KG1 (cell line): ENCODE results near the gene RNPEPL1.

ENCODE experiments used
- DNase-seq: peaks from one replicate; lab custom pipeline; 2025; lab: John Stamatoyannopoulos, UW

The RNPEPL1 gene

DNA sequence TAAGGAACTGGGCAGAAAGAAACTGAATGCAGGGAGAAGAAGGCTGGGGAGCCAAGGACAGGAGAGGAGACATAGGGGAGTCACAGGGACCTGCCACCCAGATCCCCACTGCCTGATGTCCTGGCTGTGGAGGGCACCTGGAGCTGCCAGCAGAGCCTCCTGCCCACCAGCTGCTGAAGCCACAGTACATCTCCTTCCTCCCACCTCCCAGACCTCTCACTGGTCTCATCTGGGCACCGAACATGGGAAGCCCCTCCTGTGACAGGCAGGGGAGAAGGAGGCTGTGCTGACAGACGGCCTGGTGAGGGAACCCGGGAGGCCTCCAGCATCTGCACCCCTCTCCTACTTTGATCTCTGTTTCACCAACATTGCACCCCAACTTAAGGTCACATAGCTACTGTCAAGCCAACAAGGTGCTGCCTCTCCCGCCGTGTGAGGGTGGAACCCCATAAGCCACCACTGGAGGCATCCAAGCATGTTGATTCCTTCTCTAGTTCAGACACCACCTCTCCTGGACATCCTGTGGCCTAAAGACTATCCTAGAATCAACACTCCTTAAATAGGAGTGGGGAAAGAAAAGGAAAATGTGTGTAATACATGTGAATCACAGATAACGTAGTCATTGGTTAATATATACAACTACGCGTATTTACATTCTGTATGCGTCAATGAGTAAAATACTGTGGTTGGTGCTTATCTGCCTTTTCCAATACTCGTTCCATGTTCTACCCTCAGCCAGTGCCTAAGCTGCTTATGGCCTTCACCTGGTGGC lies 3.5 kb upstream of the RNPEPL1 start:
- no peak for DNase-seq

DNA sequence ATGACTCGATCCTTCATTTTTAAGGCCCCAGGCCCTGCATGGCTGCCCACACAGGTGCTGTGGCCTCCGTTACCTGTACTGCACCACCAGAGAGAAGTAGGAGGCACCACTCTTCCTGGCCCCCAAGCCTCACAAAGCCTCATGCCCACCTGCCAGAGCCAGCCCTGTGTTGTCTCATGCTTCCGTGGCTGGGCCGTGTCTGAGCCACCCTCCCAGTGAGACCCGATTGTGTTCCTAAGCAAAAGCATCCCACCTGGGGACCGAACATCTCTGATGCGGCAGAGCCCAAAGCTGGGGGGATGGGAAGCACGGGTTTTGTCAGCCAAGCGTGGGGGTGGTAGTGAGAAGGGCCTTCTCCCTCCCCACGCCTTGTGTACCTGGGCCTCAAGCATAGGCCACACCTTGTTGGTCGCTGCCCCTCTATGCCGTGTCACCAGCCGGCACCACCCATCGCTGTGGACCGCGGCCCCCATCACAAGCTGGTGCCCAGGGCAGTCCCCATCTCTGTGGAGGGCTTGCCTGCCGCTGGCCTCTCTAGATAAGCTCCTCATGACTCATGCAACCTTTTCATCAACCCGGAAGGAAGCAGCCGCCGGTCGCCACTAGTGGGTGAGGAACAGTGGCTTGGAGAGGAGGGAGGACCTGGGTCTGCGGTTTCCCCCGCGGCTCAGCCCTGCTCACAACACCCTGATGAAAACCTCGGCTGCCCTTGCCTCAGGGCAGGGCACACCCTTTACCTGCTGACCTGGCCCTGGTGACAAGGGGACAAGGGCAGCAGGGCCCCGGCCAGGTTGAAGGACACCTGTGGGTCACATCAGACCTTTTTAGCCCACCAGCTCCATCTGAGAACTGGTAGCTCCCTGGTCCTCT lies 2.7 kb upstream of the RNPEPL1 start:
- DNase-seq: peak; percentile 78

DNA sequence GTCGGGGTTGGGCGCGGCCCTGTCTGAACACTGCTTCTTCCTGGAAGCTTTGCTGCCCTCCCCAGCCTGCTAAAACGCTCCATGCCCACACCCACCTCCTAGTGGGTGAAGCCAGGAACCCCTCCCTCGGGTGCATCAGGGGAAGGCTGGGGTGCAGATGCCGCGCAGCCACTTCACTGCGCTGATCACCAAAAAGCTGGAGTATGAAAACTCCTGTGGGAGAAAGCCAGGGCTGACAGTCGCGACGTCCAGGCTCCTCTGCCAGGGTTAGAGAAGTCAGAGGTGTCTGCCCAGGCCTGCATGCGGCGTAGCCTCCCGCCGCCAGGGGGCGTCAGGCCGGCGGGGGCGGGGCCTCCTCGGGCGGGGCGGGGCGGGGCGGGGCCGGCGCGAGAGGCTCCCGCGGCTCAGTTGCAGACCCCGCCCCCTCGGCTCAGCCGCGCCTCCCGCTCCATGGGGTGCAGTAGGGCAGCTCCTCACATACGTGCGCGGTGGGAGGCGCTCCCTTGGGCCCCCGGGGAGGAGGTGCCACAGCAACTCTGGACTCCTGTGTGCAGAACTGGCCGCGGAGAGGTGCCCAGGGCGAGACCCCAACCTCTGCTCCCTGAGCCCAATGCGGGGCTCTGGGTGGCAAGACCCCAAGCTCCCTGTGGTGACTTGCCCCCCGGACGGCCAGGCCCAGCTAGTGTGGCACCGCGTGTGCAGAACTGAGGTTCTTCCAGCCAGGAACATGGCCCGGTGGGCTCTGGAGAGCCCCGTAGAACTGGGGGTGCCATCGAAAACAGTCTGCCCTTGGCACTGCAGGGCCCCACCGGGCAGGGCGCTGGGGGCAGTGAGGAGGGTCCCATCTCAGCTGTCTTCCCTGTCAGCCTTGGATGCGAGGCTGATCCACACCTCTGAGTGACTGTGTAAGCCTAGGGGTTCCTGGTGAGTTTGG lies 1.8 kb upstream of the RNPEPL1 start:
- DNase-seq: peak; percentile 58

DNA sequence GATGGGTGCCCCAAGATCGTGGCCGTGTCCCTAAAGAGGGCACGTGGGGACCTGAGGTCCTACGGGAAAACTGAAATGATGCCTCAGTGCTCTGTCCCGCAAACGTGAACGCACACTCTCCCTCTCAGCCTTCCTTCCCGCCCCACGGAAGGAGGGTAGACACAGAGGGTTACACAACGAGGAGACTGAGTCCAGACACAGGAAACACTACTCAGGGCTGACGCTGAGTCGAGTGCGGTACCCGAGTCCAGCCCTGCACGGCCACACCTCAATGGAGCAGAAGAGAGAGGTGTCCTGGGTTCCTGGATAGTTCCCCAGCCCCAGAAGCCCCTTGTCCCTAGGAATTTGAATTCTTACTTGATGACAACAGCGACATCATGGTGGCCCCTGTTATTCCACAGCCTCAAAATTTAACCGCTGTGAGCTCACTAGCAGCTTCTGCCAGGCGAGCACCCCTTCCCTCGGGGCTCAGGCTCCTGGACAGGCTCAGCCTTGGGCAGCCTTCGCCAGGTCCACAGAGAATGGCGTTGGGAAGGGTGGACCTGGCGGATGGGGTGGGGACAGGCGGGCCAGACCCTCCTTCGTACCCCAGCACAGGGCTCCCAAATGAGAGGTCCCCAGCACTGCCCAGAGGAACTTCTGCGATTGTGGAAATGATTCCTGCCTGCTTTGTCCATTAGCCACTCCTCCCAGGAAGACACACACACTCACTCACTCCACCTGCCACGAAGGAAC lies 980 bp upstream of the RNPEPL1 start:
- no peak for DNase-seq

DNA sequence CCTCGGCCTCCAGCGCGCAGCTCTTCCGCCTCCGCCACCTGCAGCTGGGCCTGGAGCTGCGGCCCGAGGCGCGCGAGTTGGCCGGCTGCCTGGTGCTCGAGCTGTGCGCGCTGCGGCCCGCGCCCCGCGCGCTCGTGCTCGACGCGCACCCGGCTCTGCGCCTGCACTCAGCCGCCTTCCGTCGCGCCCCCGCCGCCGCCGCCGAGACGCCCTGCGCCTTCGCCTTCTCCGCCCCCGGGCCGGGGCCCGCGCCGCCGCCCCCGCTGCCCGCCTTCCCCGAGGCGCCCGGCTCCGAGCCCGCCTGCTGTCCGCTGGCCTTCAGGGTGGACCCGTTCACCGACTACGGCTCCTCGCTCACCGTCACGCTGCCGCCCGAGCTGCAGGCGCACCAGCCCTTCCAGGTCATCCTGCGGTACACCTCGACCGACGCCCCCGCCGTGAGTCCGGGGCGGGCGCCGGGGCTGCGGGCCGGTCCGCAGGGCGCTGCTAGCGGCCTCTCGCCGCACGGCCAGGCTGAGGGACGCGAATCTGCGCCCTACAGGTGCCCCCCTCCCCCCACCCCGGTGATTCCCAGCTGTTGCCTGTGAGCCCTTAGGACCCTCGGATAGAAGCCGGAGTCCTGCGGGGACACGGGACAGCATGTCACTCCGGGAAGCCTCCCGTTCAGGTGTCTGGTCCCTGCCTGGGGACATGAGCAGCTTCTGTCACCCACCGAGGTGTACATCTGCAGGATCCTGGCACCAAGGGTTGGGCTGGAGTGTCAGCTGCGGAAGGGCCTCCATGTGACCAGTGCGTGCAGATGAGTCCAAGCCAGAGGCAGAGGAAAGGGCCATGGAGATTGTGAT lies 616 bp downstream of the RNPEPL1 start:
- DNase-seq: peak; percentile 12

DNA sequence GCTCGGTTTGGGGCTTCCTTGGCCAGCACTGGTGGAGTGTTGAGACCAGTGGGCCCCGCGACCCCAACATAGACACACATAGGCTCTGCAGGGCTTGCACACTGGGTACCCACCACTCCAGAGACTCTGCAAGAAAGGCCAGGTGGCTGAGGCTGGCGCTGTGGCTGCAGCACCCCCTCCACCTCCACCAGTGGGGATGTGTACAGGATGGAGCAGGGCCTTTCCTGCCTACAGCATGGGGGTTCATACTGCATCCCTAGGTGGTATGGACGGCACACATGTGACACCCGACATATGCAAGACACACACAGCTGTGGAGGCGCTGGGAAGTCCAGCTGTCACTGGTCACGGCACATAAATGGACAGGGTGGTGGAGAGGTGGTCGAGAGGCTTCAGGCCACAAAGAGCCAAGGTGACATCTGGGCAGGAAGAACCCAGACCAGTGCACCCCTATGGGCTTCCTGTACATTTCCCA lies 1.3 kb downstream of the RNPEPL1 start:
- DNase-seq: no peak

DNA sequence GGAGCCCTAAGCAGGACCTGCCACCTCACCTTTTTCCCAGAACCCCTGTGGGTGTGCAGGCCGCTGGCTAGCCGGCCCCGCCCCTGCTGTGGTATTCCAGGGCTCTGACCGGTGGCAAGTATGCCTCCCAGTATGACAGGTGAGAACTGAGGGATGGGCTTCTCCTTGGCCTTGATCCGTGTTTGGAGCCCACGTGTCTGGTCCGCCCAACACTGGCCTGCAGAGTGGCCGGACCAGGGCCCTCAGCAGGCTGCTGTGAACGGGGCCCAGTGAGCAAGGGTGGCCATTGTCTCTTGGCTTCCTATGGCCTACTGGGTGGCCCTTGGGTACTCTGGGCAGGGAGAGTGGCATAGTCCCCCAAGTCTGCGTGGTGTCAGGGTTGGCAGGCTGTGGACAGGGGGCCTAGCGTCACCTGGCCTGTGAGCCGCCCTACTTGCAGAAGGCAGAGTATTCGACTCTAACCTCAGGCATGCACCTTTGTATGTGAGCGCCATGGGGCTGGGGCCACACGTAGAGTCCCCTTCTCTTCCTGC lies 1.8 kb downstream of the RNPEPL1 start:
- DNase-seq: no peak

DNA sequence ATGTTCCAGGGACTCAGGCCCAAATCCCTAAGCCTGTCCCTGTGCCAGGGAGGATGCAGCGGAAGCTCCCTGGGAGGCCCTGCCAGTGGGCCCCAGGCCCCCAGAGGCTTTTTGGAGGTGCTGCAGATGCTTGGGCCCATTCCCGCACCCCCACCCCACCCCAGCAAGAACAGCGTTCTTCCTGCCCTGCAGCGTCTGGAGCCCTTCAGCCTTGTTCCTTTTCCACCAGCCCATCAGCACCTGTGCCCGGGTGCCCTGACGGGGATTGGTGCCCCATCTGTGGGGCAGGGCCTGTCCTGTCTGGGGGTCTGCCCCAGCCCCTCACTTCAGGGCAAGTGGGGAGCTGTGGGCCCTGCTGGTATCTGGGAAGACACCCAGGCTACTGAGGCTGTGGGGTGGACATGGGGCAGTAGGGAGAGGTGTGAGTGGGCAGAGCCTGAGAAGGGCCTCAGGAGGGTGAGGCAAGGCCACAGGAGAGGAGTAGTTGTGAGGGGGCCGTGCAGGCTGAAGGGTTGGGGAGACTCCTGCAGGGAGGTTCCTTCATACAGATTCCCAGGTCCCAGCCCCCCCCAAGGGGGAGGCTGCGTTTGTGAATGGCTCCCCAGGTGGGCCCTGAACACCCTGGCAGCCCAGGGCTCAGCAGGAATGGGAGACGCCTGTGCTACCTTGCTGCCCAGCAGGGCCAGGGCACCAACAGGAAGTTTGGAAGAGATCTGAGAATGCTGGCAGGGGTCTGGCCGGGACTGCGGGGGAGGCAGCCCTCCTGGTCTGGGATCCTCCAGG lies 2.4 kb downstream of the RNPEPL1 start:
- no peak for DNase-seq

DNA sequence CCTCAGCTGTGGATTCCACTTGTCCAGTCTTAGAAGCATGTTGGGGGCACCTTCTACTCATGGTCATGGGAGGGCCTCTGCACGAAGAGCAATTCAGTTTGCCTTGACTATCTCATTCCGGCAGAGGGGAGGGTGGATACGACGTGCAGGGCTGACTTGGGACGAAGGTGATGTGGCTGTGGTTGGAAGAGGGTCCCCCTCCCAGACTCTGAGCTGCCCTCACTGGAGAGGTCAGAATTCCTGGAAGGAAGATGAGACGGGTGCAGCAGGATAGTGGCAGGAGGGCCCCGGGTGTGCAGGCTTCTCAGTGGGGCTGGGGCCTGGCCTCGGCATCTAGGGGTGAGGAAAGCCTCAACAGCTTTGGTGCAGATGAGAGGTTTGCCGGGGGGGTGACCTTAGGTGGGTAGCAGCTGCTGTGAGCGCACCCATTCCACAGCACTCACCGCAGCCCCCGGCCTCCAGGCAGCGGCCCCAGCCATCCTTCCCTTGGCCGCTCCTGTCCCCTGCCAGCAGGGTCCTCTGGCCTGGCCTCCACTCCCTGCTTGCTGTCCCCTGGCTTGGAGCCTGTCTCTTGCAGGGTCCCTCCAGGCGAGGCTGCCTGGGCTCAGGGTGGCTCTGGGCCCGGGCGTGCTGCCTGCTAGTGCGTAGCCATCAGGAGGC lies 3.2 kb downstream of the RNPEPL1 start:
- DNase-seq: no peak

DNA sequence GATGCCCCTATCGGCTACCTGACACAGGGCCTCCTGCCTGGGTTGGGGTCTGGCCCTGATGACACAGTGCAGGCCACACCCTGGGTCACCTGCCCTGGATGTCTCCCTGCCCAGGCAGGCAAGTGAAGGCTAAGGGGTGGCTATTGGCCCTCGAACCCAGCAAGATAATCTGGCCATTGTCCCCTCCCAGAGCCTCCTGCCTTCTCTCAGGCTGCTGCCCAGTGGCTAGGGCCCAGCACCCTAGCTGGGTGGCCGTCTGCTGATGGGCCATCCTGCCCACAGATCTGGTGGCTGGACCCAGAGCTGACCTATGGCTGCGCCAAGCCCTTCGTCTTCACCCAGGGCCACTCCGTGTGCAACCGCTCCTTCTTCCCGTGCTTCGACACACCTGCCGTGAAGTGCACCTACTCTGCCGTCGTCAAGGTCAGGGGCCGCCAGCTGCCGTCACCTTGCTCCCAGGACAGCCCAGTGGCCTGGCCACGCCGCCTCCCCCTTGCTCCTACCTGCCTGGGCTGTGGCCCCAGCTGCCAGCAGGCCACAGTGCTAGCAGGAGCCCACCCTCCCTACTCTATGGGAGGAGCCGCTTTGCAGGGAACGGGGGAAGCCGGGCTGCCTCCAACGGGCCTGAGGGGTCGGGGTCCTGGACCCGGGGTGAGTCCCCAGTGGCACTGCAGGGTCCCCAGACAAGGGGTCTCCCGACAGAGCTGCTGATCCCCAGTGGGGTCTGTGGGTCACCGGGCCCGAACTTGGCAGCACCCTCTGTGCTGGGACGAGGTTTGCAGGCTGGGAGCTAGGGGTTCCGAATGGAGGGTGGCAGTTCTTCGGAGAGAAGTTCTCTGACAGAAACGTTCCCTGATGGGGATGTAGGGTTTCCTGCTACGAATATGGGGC lies 4.1 kb downstream of the RNPEPL1 start:
- DNase-seq: no peak

DNA sequence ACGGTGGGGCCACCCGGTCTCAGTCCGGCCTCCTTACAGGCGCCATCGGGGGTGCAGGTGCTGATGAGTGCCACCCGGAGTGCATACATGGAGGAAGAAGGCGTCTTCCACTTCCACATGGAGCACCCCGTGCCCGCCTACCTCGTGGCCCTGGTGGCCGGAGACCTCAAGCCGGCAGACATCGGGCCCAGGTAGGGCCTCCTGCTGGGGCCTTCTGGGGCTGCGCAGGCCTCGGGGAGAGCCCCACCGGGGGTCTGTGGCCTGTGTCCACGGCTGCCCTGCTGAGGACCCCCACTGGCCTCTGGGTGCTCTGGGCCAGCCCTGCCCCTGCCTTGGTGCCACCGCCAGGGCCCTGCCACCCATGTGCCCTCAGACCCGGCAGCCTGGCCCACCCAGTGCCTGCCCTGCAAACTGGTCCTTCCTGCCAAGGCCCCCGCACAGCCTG lies 4.8 kb downstream of the RNPEPL1 start:
- no peak for DNase-seq

DNA sequence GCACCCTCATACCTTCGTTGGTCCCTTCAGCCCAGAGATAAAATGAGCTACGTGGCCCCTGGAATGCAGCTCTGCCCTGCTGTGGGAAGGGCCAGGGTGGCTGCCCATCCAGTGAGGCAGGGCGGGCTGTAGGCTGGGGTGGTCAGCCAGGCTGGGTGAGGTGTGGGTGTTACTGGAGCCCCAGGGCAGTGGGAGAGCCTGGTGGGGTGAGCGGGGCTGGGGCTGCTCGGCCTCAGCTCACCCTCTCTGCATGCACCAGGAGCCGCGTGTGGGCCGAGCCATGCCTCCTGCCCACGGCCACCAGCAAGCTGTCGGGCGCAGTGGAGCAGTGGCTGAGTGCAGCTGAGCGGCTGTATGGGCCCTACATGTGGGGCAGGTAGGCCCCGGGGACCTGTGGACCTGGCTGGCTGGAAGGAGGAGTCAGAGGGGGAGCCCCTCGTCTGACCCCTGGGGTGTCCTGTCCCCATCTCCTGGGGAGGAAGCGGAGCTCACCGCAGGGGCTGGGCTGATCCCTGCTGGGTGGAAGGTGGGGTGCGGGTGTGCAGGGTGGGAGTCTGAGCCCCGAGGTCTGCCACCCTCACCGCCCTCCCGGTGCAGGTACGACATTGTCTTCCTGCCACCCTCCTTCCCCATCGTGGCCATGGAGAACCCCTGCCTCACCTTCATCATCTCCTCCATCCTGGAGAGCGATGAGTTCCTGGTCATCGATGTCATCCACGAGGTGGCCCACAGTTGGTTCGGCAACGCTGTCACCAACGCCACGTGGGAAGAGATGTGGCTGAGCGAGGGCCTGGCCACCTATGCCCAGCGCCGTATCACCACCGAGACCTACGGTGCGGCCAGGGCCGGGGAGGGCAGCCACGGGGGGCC lies 5.5 kb downstream of the RNPEPL1 start:
- DNase-seq: no peak

DNA sequence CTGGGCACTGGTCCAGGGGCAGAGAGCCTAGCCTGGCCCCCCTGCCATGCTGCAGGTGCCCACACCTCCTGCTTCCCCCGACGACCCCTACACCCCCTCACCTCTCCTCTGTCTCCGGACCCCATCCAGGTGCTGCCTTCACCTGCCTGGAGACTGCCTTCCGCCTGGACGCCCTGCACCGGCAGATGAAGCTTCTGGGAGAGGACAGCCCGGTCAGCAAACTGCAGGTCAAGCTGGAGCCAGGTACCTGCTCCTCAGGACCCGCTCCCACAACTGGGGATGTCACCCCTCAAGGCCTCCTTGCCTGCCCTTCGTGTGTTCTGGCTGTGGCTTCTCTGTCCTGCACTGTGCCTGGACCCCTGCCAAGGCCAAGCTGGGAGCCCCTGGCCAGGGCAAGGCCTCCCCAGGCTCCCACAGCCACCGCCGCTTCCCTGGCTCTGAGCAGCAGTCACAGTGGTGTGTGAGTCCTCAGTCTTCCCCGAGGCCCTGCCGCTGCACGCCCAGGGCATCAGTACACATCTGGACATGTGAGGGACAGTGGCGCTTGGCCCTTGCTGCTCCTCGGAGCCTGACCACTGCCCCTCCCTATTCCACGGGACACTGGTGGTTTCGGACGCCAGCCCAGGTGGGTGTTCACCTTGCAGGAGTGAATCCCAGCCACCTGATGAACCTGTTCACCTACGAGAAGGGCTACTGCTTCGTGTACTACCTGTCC lies 6.3 kb downstream of the RNPEPL1 start:
- no peak for DNase-seq

DNA sequence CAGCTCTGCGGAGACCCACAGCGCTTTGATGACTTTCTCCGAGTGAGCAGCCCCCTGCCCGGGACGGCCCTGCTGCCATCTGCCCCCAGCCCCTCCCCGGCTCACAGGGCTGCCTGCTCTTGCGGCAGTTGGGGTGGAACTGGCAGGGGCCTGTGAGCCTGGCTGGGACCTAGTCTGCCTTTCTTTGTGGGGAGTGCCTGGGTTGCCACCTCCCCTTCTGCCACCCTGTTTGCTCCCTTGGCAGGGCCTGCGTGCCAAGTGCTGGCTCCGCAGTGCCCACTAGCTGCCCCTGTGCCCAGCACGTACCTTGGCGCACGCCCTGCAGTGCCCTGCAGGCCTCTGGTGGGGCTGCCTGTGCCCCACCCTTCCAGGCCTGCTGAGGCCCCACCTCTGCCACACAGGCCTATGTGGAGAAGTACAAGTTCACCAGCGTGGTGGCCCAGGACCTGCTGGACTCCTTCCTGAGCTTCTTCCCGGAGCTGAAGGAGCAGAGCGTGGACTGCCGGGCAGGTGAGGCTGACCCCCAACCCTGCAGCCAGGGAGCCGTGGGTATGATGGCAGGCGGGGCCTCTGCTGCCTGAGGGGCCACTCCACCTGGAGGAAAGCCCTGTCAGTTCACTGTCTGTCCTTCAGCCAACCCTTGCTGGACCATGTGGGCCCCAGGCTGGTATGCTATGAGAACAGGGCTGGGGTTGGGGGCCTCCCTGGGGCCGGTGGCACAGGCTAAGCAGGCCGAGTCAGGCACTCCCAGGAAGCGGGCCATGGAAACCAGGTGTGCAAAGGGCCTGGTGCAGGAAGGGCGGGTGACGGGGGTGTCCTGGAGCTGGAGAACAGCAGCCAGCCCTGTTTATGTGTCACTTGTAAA lies 7.0 kb downstream of the RNPEPL1 start:
- DNase-seq: no peak

DNA sequence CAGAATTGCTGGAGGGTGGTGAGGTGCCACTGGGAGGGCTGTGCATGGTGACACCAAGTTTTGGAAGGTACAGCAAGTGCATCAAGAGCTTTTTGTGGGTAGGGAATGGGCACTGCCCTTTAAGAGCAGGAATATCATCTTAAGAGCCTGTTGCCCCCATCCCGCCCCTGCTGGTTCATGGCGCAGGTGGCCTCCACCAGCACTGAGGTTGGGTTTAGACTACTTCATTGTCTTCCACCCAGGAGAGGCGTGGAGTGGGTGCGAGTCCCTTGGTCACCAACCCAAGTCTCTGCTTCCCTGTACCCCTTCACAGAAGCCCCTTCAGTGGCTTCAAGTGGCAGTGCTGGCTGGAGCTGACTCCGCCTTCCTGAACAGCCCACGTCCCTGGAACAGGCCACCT lies 7.8 kb downstream of the RNPEPL1 start:
- DNase-seq: no peak
